ENCODE results near the gene ONECUT3. TPM values are rescaled to one million over a fixed set of nuclear protein-coding genes. Genes with fewer than 3 reads are reported as not detected.

The ONECUT3 gene
- total and polyA plus RNA-seq, 9 of the 15 experiments (the other 6 are each of a cell fraction or from before 2014, with no cell fraction given): not detected

GRCh38 chr19:1725100-1726064 is 27.9 kb upstream of the ONECUT3 start (continued):
- TF ChIP-seq THAP7 (CRISPR knock-in tag; IDR thresholded peaks at IDR 0.05): no peak
- TF ChIP-seq KDM5B (IDR thresholded peaks at IDR 0.05; ENCODE audit: insufficient replicate concordance, low read depth, low read length): peak; percentile 33
- no peak for TF ChIP-seq ZNF785 (CRISPR knock-in tag; IDR thresholded peaks at IDR 0.05)
- TF ChIP-seq ILF3 (IDR thresholded peaks at IDR 0.05; ENCODE audit: borderline replicate concordance): no peak
- no peak for TF ChIP-seq NELFE (IDR thresholded peaks at IDR 0.05; ENCODE audit: insufficient read depth, insufficient read length)
- TF ChIP-seq GTF2E2 (tag; IDR thresholded peaks at IDR 0.05): no peak
- no peak for TF ChIP-seq ELF4 (CRISPR knock-in tag; IDR thresholded peaks at IDR 0.05)
- TF ChIP-seq ZNF655 (CRISPR knock-in tag; IDR thresholded peaks at IDR 0.05): no peak
- TF ChIP-seq ZC3H4 (CRISPR knock-in tag; IDR thresholded peaks at IDR 0.05; ENCODE audit: borderline replicate concordance): no peak
- no peak for TF ChIP-seq GABPB2 (CRISPR knock-in tag; conservative IDR thresholded peaks at IDR 0.05)
- peak; percentile 88 to 90 for TF ChIP-seq NRF1 (conservative IDR thresholded peaks at IDR 0.05 in 1 of 2, IDR thresholded peaks at IDR 0.05 in 1 of 2)
- TF ChIP-seq THRAP3 (IDR thresholded peaks at IDR 0.05; ENCODE audit: borderline replicate concordance): no peak
- peak; percentile 27 for TF ChIP-seq FIP1L1 (IDR thresholded peaks at IDR 0.05; ENCODE audit: low read depth, low read length, poor library complexity, severe bottlenecking)
- peak; percentile 36; the same call in 1 of the 2 replicates for TF ChIP-seq MTA3 (IDR thresholded peaks at IDR 0.05; ENCODE audit: borderline replicate concordance)
- TF ChIP-seq L3MBTL2 (IDR thresholded peaks at IDR 0.05): peak; percentile 77; the same call in 1 of the 2 replicates
- TF ChIP-seq TARDBP (IDR thresholded peaks at IDR 0.05): no peak
- peak; percentile 83 for TF ChIP-seq ZBTB17 (CRISPR knock-in tag; IDR thresholded peaks at IDR 0.05)
- TF ChIP-seq HINFP (tag; conservative IDR thresholded peaks at IDR 0.05; ENCODE audit: low read depth): peak; percentile 95
- no peak for TF ChIP-seq SRSF3 (IDR thresholded peaks at IDR 0.05; ENCODE audit: insufficient read depth, low read length)
- TF ChIP-seq RBM25 (IDR thresholded peaks at IDR 0.05; ENCODE audit: low read depth, low read length, severe bottlenecking): peak; percentile 87
- peak; percentile 92 for TF ChIP-seq VEZF1 (CRISPR knock-in tag; IDR thresholded peaks at IDR 0.05)
- no peak for TF ChIP-seq ADNP (tag; IDR thresholded peaks at IDR 0.05)
